Mucosa of gallbladder (tissue), 1 donor: ENCODE data around the gene DDX39B. TPM values are rescaled to one million over a fixed set of nuclear protein-coding genes. Genes with fewer than 3 reads are reported as not detected.
"Not testable (repeated sequence)": the region's sequence is repeated elsewhere in the genome, so short reads cannot be mapped to it uniquely, and the experiment has no call there.

ENCODE experiments used
- DNase-seq: peaks from one replicate; pipeline ENCODE4 v3.0.0-alpha.2; 2020; ENCODE audit warnings: low spot score
- total RNA-seq: library from RNA; stranded (reverse); gene quantifications from one replicate; pipeline ENCODE4 v1.2.1, GENCODE V29; 2021
- donor health status: DM: no; HTN: no; CAD: no.

The DDX39B gene
- total RNA-seq, 1 donor from 2014 or later, result 246 TPM

- DNase-seq, result not testable (repeated sequence)
Observed at GRCh38 chr6:31486065-31486837, 55.6 kb downstream of the DDX39B start.

DNA sequence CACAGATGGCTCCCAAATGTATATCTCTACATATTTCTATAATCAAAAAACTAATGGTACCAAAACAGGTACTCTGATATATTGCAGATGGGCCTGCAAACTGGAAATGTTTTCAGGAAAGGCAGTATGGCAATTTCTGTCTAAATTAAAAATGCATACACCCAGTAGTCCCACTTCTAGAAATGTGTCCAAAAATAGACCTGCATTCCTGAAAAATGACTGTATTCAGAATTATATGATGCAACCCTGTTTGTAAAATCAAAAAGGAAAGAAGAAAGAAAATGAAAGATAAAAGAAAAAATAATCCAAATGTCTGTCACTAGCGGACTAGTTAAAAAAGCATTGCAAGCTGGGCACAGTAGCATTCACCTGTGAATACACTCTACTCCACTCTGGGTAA is 56.7 kb downstream of the DDX39B start:
- DNase-seq, result no peak

DNA sequence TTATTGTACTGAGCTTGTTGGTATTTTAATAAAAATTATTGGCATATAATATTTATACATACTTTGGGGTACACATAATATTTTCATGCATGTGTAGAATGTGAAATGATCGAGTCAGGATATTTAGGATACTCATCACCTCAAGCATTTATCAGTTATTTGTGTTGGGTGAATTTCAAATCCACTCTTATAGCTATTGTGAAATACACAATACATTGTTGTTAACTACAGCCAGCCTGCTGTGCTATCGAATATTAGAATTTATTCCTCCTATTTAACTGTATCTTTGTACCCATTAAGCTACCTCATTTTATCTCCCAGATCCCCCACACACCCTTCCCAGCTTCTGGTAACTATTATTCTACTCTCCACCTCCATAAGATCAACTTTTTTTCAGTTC is 58.4 kb downstream of the DDX39B start:
- no peak for DNase-seq

GRCh38 chr6:31480574-31480973 is 61.2 kb downstream of the DDX39B start:
- DNase-seq, result no peak

Other genes starting within 250 kb of the DDX39B start
- 1,432 TPM for gene HLA-B, start 184.8 kb downstream of the DDX39B start, total RNA-seq
- gene MICA, start 138.4 kb downstream of the DDX39B start, total RNA-seq, result 31.7 TPM
- 2.7 TPM for gene MICB, start 43.9 kb downstream of the DDX39B start, total RNA-seq
- not detected for gene MCCD1, start 13.0 kb downstream of the DDX39B start, total RNA-seq
- 4.1 TPM for gene ATP6V1G2, start 4.6 kb upstream of the DDX39B start, total RNA-seq
- 27.7 TPM for gene NFKBIL1, start 5.6 kb upstream of the DDX39B start, total RNA-seq
- gene LTA, start 30.3 kb upstream of the DDX39B start, total RNA-seq, result 1.9 TPM
- gene TNF, start 33.6 kb upstream of the DDX39B start, total RNA-seq, result 6.6 TPM
- gene LTB, start 40.4 kb upstream of the DDX39B start, total RNA-seq, result 4.9 TPM
- gene LST1, start 44.3 kb upstream of the DDX39B start, total RNA-seq, result 18.4 TPM
- gene NCR3, start 51.0 kb upstream of the DDX39B start, total RNA-seq, result not detected
- 26.8 TPM for gene AIF1, start 73.2 kb upstream of the DDX39B start, total RNA-seq
- 162 TPM for gene PRRC2A, start 78.7 kb upstream of the DDX39B start, total RNA-seq
- gene BAG6, start 110.7 kb upstream of the DDX39B start, total RNA-seq, result 288 TPM
- gene APOM, start 113.9 kb upstream of the DDX39B start, total RNA-seq, result 2.2 TPM
- 30.5 TPM for gene C6orf47, start 118.8 kb upstream of the DDX39B start, total RNA-seq
- 18.7 TPM for gene GPANK1, start 123.0 kb upstream of the DDX39B start, total RNA-seq
- gene CSNK2B, start 124.1 kb upstream of the DDX39B start, total RNA-seq, result 108 TPM
- gene LY6G5B, start 128.0 kb upstream of the DDX39B start, total RNA-seq, result 8.1 TPM
- 5.2 TPM for gene LY6G5C, start 139.1 kb upstream of the DDX39B start, total RNA-seq
- gene ABHD16A, start 161.3 kb upstream of the DDX39B start, total RNA-seq, result 103 TPM
- gene LY6G6F, start 164.9 kb upstream of the DDX39B start, total RNA-seq, result not detected
- gene LY6G6D, start 173.3 kb upstream of the DDX39B start, total RNA-seq, result not detected
- not detected for gene LY6G6C, start 179.7 kb upstream of the DDX39B start, total RNA-seq
- 0.37 TPM for gene MPIG6B, start 181.4 kb upstream of the DDX39B start, total RNA-seq
- gene DDAH2, start 187.3 kb upstream of the DDX39B start, total RNA-seq, result 130 TPM
- 394 TPM for gene CLIC1, start 194.5 kb upstream of the DDX39B start, total RNA-seq
- gene MSH5, start 198.0 kb upstream of the DDX39B start, total RNA-seq, result 19.7 TPM
- gene SAPCD1, start 220.7 kb upstream of the DDX39B start, total RNA-seq, result 2.7 TPM
- gene VWA7, start 235.3 kb upstream of the DDX39B start, total RNA-seq, result 18.5 TPM